ENCODE data around the gene EFHC2.

DNA sequence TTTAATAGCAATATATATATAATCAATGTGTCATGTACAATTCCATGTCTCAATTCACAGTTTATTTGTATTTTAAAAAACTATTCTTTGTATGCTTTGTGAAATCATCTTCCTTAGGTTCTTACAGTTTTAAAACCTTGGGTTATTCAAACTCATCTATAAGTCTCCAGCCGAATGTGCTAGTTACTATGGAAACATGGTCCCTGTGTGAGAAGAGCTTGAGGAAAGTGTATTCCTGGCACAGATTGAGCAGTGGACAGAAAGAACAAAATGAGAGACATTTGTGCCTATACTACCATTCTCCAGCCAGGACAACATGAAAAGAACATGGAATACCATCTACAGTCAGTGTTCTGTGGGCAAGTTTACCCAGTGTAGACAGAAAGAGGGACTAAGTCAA, 103.4 kb downstream of the EFHC2 start:
- TF ChIP-seq, protein P1, sequence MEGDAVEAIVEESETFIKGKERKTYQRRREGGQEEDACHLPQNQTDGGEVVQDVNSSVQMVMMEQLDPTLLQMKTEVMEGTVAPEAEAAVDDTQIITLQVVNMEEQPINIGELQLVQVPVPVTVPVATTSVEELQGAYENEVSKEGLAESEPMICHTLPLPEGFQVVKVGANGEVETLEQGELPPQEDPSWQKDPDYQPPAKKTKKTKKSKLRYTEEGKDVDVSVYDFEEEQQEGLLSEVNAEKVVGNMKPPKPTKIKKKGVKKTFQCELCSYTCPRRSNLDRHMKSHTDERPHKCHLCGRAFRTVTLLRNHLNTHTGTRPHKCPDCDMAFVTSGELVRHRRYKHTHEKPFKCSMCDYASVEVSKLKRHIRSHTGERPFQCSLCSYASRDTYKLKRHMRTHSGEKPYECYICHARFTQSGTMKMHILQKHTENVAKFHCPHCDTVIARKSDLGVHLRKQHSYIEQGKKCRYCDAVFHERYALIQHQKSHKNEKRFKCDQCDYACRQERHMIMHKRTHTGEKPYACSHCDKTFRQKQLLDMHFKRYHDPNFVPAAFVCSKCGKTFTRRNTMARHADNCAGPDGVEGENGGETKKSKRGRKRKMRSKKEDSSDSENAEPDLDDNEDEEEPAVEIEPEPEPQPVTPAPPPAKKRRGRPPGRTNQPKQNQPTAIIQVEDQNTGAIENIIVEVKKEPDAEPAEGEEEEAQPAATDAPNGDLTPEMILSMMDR (conservative IDR thresholded peaks at IDR 0.05 in 1 of 2, IDR thresholded peaks at IDR 0.05 in 1 of 2; ENCODE audit: extremely low read depth in 1 of 2, insufficient read depth in 1 of 2, low read depth in 1 of 2, low read length in 2 of 2), result no peak
- no peak for TF ChIP-seq EZH2 (IDR thresholded peaks at IDR 0.05; ENCODE audit: borderline replicate concordance, low read length)
